ENCODE data around the gene ZSWIM4.

DNA sequence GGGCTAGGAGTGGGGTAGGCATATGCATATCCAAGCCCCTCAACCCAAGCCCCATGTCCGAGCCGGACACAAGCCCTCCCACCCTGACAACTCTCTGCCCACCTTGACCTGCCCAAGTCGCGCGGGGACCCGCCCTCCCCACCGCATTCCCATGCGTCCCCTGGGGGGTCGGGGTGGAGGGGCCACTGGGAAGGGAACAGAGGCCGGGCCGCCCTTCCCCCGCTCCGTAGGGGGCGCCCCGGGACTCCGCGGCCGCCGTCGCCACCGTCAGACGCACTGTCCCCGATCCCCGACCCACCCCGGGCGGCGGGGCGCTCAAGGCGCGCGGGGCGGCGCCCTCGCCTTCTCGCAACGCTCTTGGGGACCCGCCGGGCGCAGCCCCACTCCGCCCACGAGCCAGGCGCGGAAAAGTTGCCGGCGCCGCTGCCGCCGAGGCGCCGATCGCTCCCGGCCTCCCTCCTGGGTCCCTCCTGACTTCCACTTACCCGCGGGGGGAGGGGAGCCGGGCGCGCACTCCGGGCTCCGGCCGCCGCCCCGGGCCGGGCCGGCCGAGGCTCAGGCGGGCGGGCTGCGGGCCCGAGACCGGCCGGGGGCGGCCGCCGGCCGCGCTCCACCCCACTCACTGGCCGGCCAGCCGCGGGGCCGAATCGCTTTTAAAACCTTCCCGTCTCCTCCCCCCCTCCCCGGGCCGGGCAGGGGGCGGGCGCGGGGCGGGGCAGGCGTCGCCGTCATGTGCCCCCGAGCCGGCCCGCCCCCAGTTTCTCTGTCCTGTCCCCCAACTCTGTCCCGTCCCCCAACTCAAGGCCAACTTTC is 47.3 kb downstream of the ZSWIM4 start:
- TF ChIP-seq, protein P1, sequence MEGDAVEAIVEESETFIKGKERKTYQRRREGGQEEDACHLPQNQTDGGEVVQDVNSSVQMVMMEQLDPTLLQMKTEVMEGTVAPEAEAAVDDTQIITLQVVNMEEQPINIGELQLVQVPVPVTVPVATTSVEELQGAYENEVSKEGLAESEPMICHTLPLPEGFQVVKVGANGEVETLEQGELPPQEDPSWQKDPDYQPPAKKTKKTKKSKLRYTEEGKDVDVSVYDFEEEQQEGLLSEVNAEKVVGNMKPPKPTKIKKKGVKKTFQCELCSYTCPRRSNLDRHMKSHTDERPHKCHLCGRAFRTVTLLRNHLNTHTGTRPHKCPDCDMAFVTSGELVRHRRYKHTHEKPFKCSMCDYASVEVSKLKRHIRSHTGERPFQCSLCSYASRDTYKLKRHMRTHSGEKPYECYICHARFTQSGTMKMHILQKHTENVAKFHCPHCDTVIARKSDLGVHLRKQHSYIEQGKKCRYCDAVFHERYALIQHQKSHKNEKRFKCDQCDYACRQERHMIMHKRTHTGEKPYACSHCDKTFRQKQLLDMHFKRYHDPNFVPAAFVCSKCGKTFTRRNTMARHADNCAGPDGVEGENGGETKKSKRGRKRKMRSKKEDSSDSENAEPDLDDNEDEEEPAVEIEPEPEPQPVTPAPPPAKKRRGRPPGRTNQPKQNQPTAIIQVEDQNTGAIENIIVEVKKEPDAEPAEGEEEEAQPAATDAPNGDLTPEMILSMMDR (IDR thresholded peaks at IDR 0.05): no peak; the same call in 1 of the 2 replicates
- TF ChIP-seq SIN3A (IDR thresholded peaks at IDR 0.05; ENCODE audit: borderline replicate concordance, insufficient read depth, low read depth, low read length): 0 out of 2 replicates have a peak, but pooled peaks have one; percentile 63
- peak; percentile 64 for TF ChIP-seq POLR2AphosphoS5 (IDR thresholded peaks at IDR 0.05; ENCODE audit: low read depth, low read length)
- TF ChIP-seq, protein P2, sequence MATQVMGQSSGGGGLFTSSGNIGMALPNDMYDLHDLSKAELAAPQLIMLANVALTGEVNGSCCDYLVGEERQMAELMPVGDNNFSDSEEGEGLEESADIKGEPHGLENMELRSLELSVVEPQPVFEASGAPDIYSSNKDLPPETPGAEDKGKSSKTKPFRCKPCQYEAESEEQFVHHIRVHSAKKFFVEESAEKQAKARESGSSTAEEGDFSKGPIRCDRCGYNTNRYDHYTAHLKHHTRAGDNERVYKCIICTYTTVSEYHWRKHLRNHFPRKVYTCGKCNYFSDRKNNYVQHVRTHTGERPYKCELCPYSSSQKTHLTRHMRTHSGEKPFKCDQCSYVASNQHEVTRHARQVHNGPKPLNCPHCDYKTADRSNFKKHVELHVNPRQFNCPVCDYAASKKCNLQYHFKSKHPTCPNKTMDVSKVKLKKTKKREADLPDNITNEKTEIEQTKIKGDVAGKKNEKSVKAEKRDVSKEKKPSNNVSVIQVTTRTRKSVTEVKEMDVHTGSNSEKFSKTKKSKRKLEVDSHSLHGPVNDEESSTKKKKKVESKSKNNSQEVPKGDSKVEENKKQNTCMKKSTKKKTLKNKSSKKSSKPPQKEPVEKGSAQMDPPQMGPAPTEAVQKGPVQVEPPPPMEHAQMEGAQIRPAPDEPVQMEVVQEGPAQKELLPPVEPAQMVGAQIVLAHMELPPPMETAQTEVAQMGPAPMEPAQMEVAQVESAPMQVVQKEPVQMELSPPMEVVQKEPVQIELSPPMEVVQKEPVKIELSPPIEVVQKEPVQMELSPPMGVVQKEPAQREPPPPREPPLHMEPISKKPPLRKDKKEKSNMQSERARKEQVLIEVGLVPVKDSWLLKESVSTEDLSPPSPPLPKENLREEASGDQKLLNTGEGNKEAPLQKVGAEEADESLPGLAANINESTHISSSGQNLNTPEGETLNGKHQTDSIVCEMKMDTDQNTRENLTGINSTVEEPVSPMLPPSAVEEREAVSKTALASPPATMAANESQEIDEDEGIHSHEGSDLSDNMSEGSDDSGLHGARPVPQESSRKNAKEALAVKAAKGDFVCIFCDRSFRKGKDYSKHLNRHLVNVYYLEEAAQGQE (IDR thresholded peaks at IDR 0.05; ENCODE audit: insufficient read depth in 1 of 2, low read depth in 2 of 2, low read length in 1 of 2): no peak
- no peak for TF ChIP-seq TCF7L2 (IDR thresholded peaks at IDR 0.05; ENCODE audit: low read depth, low read length)

Measured in Panc1 (cell line).